K562 (cell line): Measurements from ENCODE around the gene DCAF8. TPM values are rescaled to one million over a fixed set of nuclear protein-coding genes. Genes with fewer than 3 reads are reported as not detected.

Source experiments
- ATAC-seq: fragments of 200-7000 bp; cut with Tn5 transposase; 3 replicates; pipeline ENCODE4 v1.9.1; 2020; ENCODE audit warnings: moderate library complexity
- BruUV-seq: library from RNA; stranded (reverse); fragments of 400-500 nt; replicated peaks from 2 replicates; lab custom pipeline; 2021; lab: Mats Ljungman, UMichigan
- CTCF ChIA-PET: fragments of 300-600 bp; formaldehyde crosslinking; extraction: SDS; loops from one replicate; lab custom pipeline; 2021; ENCODE audit warnings: low intra/inter-chr PET ratio; lab: Yijun Ruan, JAX
- POLR2A ChIA-PET: fragments of 300-600, 350-650 bp; sonication (Branson Sonifier 250); formaldehyde crosslinking; extraction: SDS; loops from one replicate; lab custom pipeline; 2021; ENCODE audit warnings: antibody characterized with exemption, inconsistent platforms; lab: Yijun Ruan, JAX
- DNase-seq, 4 experiments: peaks; one replicate each; pipeline versions ENCODE4 v3.0.0 to v3.0.0-alpha.2; 2011 to 2018; ENCODE audit warnings: low spot score in 3 of 4, mixed read lengths in 3 of 4; ENCODE audit errors: extremely low read depth in 1 of 4
- FAIRE-seq: peaks from 2 replicates; lab custom pipeline; 2011; peaks lifted over from hg19 to GRCh38; lab: Jason Lieb, UNC
- H2AFZ ChIP-seq: 2 replicates; pipeline ENCODE4 v1.6.0; 2011; ENCODE audit warnings: low read depth, low read length, control low read depth, inconsistent platforms
- H3K27ac ChIP-seq: fragments of 200-600 bp; 3 replicates; pipeline ENCODE4 v1.8.0; 2011; ENCODE audit warnings: low read depth, mild to moderate bottlenecking, control low read depth, inconsistent platforms, low read length, moderate library complexity, mixed read lengths; ENCODE audit errors: extremely low read depth
- H3K27me3 ChIP-seq, 2 experiments: fragments of 300-600 bp in 1 of 2; 2 replicates in 1 of 2; 3 replicates in 1 of 2; pipeline versions ENCODE4 v1.6.0 to v1.8.0; 2011; ENCODE audit warnings: inconsistent platforms in 2 of 2, low read length in 2 of 2, mild to moderate bottlenecking in 1 of 2, mixed read lengths in 1 of 2, moderate library complexity in 1 of 2; ENCODE audit not compliant: control insufficient read depth in 2 of 2, insufficient read depth in 2 of 2
- H3K36me3 ChIP-seq: fragments of 300-600 bp; 3 replicates; pipeline ENCODE4 v1.8.0; 2011; ENCODE audit warnings: mild to moderate bottlenecking, low read length, inconsistent platforms; ENCODE audit not compliant: control insufficient read depth, insufficient read depth
- H3K4me1 ChIP-seq, 2 experiments: fragments of 200-600 bp in 1 of 2; replicated peaks in 1 of 2; 2 replicates in 1 of 2; 3 replicates in 1 of 2; pipeline versions ENCODE4 v1.5.1 to v1.8.0; 2011; ENCODE audit warnings: inconsistent platforms in 2 of 2, low read length in 2 of 2, mild to moderate bottlenecking in 1 of 2, mixed read lengths in 1 of 2, moderate library complexity in 1 of 2; ENCODE audit not compliant: control insufficient read depth in 2 of 2, insufficient read depth in 2 of 2
- H3K4me2 ChIP-seq: 2 replicates; pipeline ENCODE4 v1.6.1; 2011; ENCODE audit warnings: low read length, control low read depth, inconsistent platforms, mixed read lengths; ENCODE audit not compliant: insufficient read depth
- H3K4me3 ChIP-seq: fragments of 200-600 bp; sonication (generic), shearing (Covaris generic); 2 replicates; pipeline ENCODE4 v1.5.1; 2016; ENCODE audit warnings: control low read depth, inconsistent platforms
- H3K79me2 ChIP-seq: fragments of 200-600 bp; 3 replicates; pipeline ENCODE4 v1.8.0; 2011; ENCODE audit warnings: low read length, inconsistent platforms; ENCODE audit not compliant: control insufficient read depth, insufficient read depth
- H3K9ac ChIP-seq, 2 experiments: 2 replicates each; pipeline versions ENCODE4 v1.6.0 to v1.6.1; 2011; ENCODE audit warnings: low read depth in 2 of 2, low read length in 2 of 2, control low read depth in 1 of 2, inconsistent platforms in 1 of 2, mild to moderate bottlenecking in 1 of 2, mixed read lengths in 1 of 2; ENCODE audit not compliant: insufficient read depth in 1 of 2
- H3K9me1 ChIP-seq: one replicate; pipeline ENCODE4 v1.6.0; 2011; ENCODE audit warnings: inconsistent platforms, mild to moderate bottlenecking, low read length, moderate library complexity; ENCODE audit not compliant: control insufficient read depth, insufficient read depth
- H3K9me3 ChIP-seq: replicated peaks from 2 replicates; pipeline ENCODE4 v1.5.1; 2011; ENCODE audit warnings: low read depth, low read length, inconsistent platforms; ENCODE audit not compliant: control insufficient read depth, insufficient read depth
- H4K20me1 ChIP-seq: replicated peaks from 2 replicates; pipeline ENCODE4 v1.6.1; 2011; ENCODE audit warnings: low read length, inconsistent platforms, mixed read lengths; ENCODE audit not compliant: control insufficient read depth, insufficient read depth
- ATF2 ChIP-seq: sonication (generic); formaldehyde crosslinking; IDR thresholded peaks from 2 replicates; pipeline ENCODE4 v1.8.1; 2022; ENCODE audit warnings: missing genetic modification reagents
- LCOR ChIP-seq: sonication (generic); formaldehyde crosslinking; IDR thresholded peaks from 2 replicates; pipeline ENCODE4 v1.8.0; 2022; ENCODE audit warnings: mild to moderate bottlenecking, missing genetic modification reagents
- NKRF ChIP-seq: fragments of 450-650 bp; IDR thresholded peaks from 2 replicates; pipeline ENCODE4 v1.6.1; 2016; ENCODE audit warnings: borderline replicate concordance
- POLR2AphosphoS5 ChIP-seq: IDR thresholded peaks from 2 replicates; pipeline ENCODE4 v1.6.1; 2011; ENCODE audit warnings: mild to moderate bottlenecking, low read depth, low read length, moderate library complexity; ENCODE audit not compliant: control insufficient read depth, insufficient read depth
- USF1 ChIP-seq: sonication (generic); formaldehyde crosslinking; IDR thresholded peaks from 2 replicates; pipeline ENCODE4 v1.9.0; 2022; ENCODE audit warnings: mild to moderate bottlenecking, missing genetic modification reagents
- ZNF764 ChIP-seq: fragments of 250-450 bp; sonication (Bioruptor Pico); IDR thresholded peaks from 2 replicates; pipeline ENCODE4 v1.4.0; 2020; ENCODE audit warnings: low read depth, mild to moderate bottlenecking, moderate library complexity
- WGBS: fragments of 100-300 bp; shearing (Covaris generic); methylation state at CpG from one replicate; pipeline ENCODE4 v1.1.6; 2016; ENCODE audit warnings: low coverage, mixed read lengths; ENCODE audit not compliant: insufficient coverage; ENCODE audit errors: missing lambda C conversion rate; 5-methylcytosine and 5-hydroxymethylcytosine counted together
- in situ Hi-C: fragments of 300-500 bp; cut with MboI; formaldehyde crosslinking; loops from 4 replicates; pipeline ENCODE4 v1.15.0; 2018; ENCODE audit warnings: inconsistent platforms, mixed read lengths
- intact Hi-C: fragments of 100-400 bp; cut with micrococcal nuclease; formaldehyde crosslinking; loops from 2 replicates; pipeline ENCODE4 v1.14.2; 2022
- polyA plus RNA-seq, 8 experiments: library from polyadenylated mRNA; depleted of rRNA in 4 of 8; stranded (reverse) in 5 of 8; unstranded in 3 of 8; fragments of >200 nt; fragmentation: Nextera tagmentation in 2 of 8; fragmentation: Illumina TruSeq in 1 of 8; extraction: Ambion mirVana in 2 of 8; extraction: Trizol in 1 of 8; gene quantifications; 2 replicates each; pipeline versions ENCODE4 v1.2.1 to v1.2.3, GENCODE V29; 2011 to 2014; ENCODE audit warnings: inconsistent platforms in 1 of 8, missing spikeins in 1 of 8
- total RNA-seq, 7 experiments: library from RNA; depleted of rRNA in 6 of 7; stranded (reverse); fragments of >200 nt in 6 of 7; fragmentation: Illumina TruSeq in 2 of 7; extraction: Trizol in 2 of 7; gene quantifications; 2 replicates each; pipeline versions ENCODE4 v1.2.1 to v1.2.3, GENCODE V29; 2011 to 2021; ENCODE audit warnings: low replicate concordance in 1 of 7

Gene DCAF8
- total and polyA plus RNA-seq, 9 of the 15 experiments (the other 6 are each of a cell fraction or from before 2014, with no cell fraction given): 11.6 to 149 (median 81.3) TPM

GRCh38 chr1:160216301-160216700 is 46.0 kb downstream of the DCAF8 start (continued):
- no peak for TF ChIP-seq NKRF
- TF ChIP-seq ATF2 (CRISPR knock-in tag): no peak
- TF ChIP-seq LCOR (CRISPR knock-in tag): no peak
- TF ChIP-seq ZNF764 (CRISPR knock-in tag): no peak
- TF ChIP-seq, all 486 proteins: peak for 0

- Histone ChIP-seq H3K36me3 (peaks cover 96% of the 10 kb centered on the region), H3K4me2 (no peak overlapping the region), H3K9ac (no peak overlapping the region), H4K20me1 (peaks cover 2% of the 10 kb centered on the region; the same call in 1 of the 2 replicates), H3K79me2 (no peaks in the 10 kb centered on the region), H3K27me3 (no peaks in the 10 kb centered on the region), H3K9me3 (no peaks in the 10 kb centered on the region), H3K27ac (no peak overlapping the region), H3K4me1 (peaks cover 4 to 5% of the 10 kb centered on the region in 2 experiments; a peak in 2 of 5 replicates), H3K4me3 (no peak overlapping the region), H3K9me1 (no peaks in the 10 kb centered on the region), H2AFZ (no peak overlapping the region)
- POLR2A ChIA-PET: interaction anchor here (1.2 kb wide), 1 partner anchor 9 kb away, joined by 3 read pairs; no protein-coding TSS in a partner anchor
- WGBS: 84% methylated on average over 3 of the region's 3 CpGs
- in situ Hi-C loops: no loop called here
- CTCF ChIA-PET: no interaction called here
- TF ChIP-seq USF1 (CRISPR knock-in tag) (no peak), POLR2AphosphoS5 (0 out of 2 replicates have a peak, but pooled peaks have one; percentile 10)
- DNase-seq (no peak), FAIRE-seq (no peak), ATAC-seq (no peak; the same call in 2 of the 3 replicates)
- intact Hi-C loops: no loop called here
- TSS peak; percentile 29 for BruUV-seq
Measured at GRCh38 chr1:160214481-160215140, 47.7 kb downstream of the DCAF8 start.
